GM13976 (cell line): ENCODE measurements around the gene HSPA1A.
"Not testable (repeated sequence)": the region's sequence is repeated elsewhere in the genome, so short reads cannot be mapped to it uniquely, and the experiment has no call there.

Experiments used
- DNase-seq: peaks from one replicate; pipeline ENCODE4 v3.0.0; 2012; ENCODE audit warnings: low spot score
- CTCF ChIP-seq: IDR thresholded peaks from 2 replicates; pipeline ENCODE4 v1.5.1; 2012; ENCODE audit warnings: borderline replicate concordance, mild to moderate bottlenecking; ENCODE audit not compliant: insufficient read depth; ENCODE audit errors: extremely low read depth, missing control alignments, control extremely low read depth
- in situ Hi-C: fragments of 300-500 bp; cut with MboI; formaldehyde crosslinking; loops from one replicate; pipeline ENCODE4 v1.12.0; 2022; ENCODE audit warnings: low sequenced_read_pairs, mixed read lengths, inconsistent platforms; ENCODE audit not compliant: unreplicated experiment

The HSPA1A gene

GRCh38 chr6:31831350-31832215 lies 16.2 kb downstream of the HSPA1A start:
- in situ Hi-C loops = no loop called here
- no peak for TF ChIP-seq CTCF
- DNase-seq = no peak

GRCh38 chr6:31834367-31835250 lies 19.3 kb downstream of the HSPA1A start:
- in situ Hi-C loops = no loop called here

GRCh38 chr6:31836047-31836473 lies 20.7 kb downstream of the HSPA1A start:
- in situ Hi-C loops = no loop called here
- no peak for DNase-seq
- no peak for TF ChIP-seq CTCF

More at GRCh38 chr6:31834367-31835250, 19.3 kb downstream of the HSPA1A start:
- TF ChIP-seq CTCF = no peak
- DNase-seq = peak; percentile 89

GRCh38 chr6:31836474-31837368 lies 21.4 kb downstream of the HSPA1A start:
- no peak for TF ChIP-seq CTCF
- in situ Hi-C loops = no loop called here
- DNase-seq = no peak

- in situ Hi-C loops = no loop called here
- no peak for DNase-seq
- no peak for TF ChIP-seq CTCF
Measured at GRCh38 chr6:31837369-31838113, 22.2 kb downstream of the HSPA1A start.

GRCh38 chr6:31838114-31838553 lies 22.8 kb downstream of the HSPA1A start:
- in situ Hi-C loops, DNase-seq: not testable (repeated sequence)
